Measurements from ENCODE around the gene PTP4A1.
A peak's percentile ranks its signal among the peaks of the same experiment; 100 is the strongest.
"Not testable (repeated sequence)": the region's sequence is repeated elsewhere in the genome, so short reads cannot be mapped to it uniquely, and the experiment has no call there.

Gene PTP4A1

GRCh38 chr6:63572044-63572746 is at the start of gene PTP4A1, which contains the start of gene LOC128125822:
Gene PTP4A1 (plus strand): TSS chr6:63572480. CDS start chr6:63576881, 4,401 bp downstream.
Gene LOC128125822 (plus strand): TSS chr6:63572480.
- DNase-seq (ENCODE audit: low spot score): peak; percentile 97

- not testable (repeated sequence) for DNase-seq (ENCODE audit: low spot score)
These were observed 49.4 kb upstream of the PTP4A1 start for GRCh38 chr6:63522911-63523287.

- no peak for DNase-seq (ENCODE audit: low spot score)
These were observed 48.6 kb upstream of the PTP4A1 start for GRCh38 chr6:63523630-63524029.

GRCh38 chr6:63525186-63525878 is 46.9 kb upstream of the PTP4A1 start:
- no peak for DNase-seq (ENCODE audit: low spot score)

GRCh38 chr6:63526931-63527330 is 45.3 kb upstream of the PTP4A1 start:
- no peak for DNase-seq (ENCODE audit: low spot score)

- DNase-seq (ENCODE audit: low spot score): peak; percentile 82
These were observed 44.4 kb upstream of the PTP4A1 start for GRCh38 chr6:63527658-63528514.

GRCh38 chr6:63529498-63529897 is 42.8 kb upstream of the PTP4A1 start:
- no peak for DNase-seq (ENCODE audit: low spot score)

GRCh38 chr6:63530182-63530581 is 42.1 kb upstream of the PTP4A1 start:
- no peak for DNase-seq (ENCODE audit: low spot score)

GRCh38 chr6:63530991-63531390 is 41.3 kb upstream of the PTP4A1 start:
- DNase-seq (ENCODE audit: low spot score): no peak

- no peak for DNase-seq (ENCODE audit: low spot score)
These were observed 39.3 kb upstream of the PTP4A1 start for GRCh38 chr6:63533026-63533425.

GRCh38 chr6:63533952-63534351 is 38.3 kb upstream of the PTP4A1 start:
- no peak for DNase-seq (ENCODE audit: low spot score)

- DNase-seq (ENCODE audit: low spot score): no peak
These were observed 34.9 kb upstream of the PTP4A1 start for GRCh38 chr6:63537201-63537958.

GRCh38 chr6:63537959-63538300 is 34.4 kb upstream of the PTP4A1 start:
- no peak for DNase-seq (ENCODE audit: low spot score)

- DNase-seq (ENCODE audit: low spot score): no peak
These were observed 33.7 kb upstream of the PTP4A1 start for GRCh38 chr6:63538550-63538949.

- no peak for DNase-seq (ENCODE audit: low spot score)
These were observed 29.3 kb upstream of the PTP4A1 start for GRCh38 chr6:63543001-63543400.

GRCh38 chr6:63543982-63544381 is 28.3 kb upstream of the PTP4A1 start:
- no peak for DNase-seq (ENCODE audit: low spot score)

- DNase-seq (ENCODE audit: low spot score): no peak
These were observed 26.0 kb upstream of the PTP4A1 start for GRCh38 chr6:63546236-63546635.

GRCh38 chr6:63546697-63547096 is 25.6 kb upstream of the PTP4A1 start:
- DNase-seq (ENCODE audit: low spot score): no peak

GRCh38 chr6:63549076-63549475 is 23.2 kb upstream of the PTP4A1 start:
- no peak for DNase-seq (ENCODE audit: low spot score)

GRCh38 chr6:63553208-63553607 is 19.1 kb upstream of the PTP4A1 start:
- no peak for DNase-seq (ENCODE audit: low spot score)

- DNase-seq (ENCODE audit: low spot score): no peak
These were observed 18.4 kb upstream of the PTP4A1 start for GRCh38 chr6:63553900-63554299.

GRCh38 chr6:63554782-63555181 is 17.5 kb upstream of the PTP4A1 start:
- DNase-seq (ENCODE audit: low spot score): no peak
